Activated CD8-positive, alpha-beta memory T cell treated with anti-CD3 and anti-CD28 coated beads for 36 hours (primary cell): ENCODE results near the gene ABL2. TPM values are rescaled to one million over a fixed set of nuclear protein-coding genes. Genes with fewer than 3 reads are reported as not detected.

Experiments
- CTCF ChIA-PET: fragments of 350-600 bp; sonication (Branson Sonifier 250); formaldehyde crosslinking; loops from one replicate; lab custom pipeline; 2021; ENCODE audit warnings: antibody characterized with exemption; lab: Charles Lee
- POLR2A ChIA-PET: fragments of 350-600 bp; sonication (Branson Sonifier 250); formaldehyde crosslinking; loops from one replicate; lab custom pipeline; 2021; ENCODE audit warnings: antibody characterized with exemption; lab: Charles Lee
- total RNA-seq, 2 experiments: library from RNA; stranded (reverse); gene quantifications; one replicate each; pipeline ENCODE4 v1.2.3, GENCODE V29; 2021

Gene ABL2
- total RNA-seq, 2 experiments from 2014 or later: 7.8 to 7.9 TPM

- ChIA-PET CTCF (no interaction called here), POLR2A (no interaction called here)
These were observed 114.3 kb downstream of the ABL2 start for GRCh38 chr1:179115181-179115580.

- ChIA-PET CTCF (interaction anchor here (0.6 to 1.2 kb wide), 3 partner anchors 12 to 262 kb away, joined by 3 to 4 read pairs (median 3); no protein-coding TSS in a partner anchor), POLR2A (no interaction called here)
These were observed 120.8 kb downstream of the ABL2 start for GRCh38 chr1:179108644-179109043.

- CTCF ChIA-PET: interaction anchor here (0.6 to 1.2 kb wide), 3 partner anchors 13 to 262 kb away, joined by 3 to 4 read pairs (median 3); no protein-coding TSS in a partner anchor
- POLR2A ChIA-PET: no interaction called here
These were observed 121.5 kb downstream of the ABL2 start for GRCh38 chr1:179107706-179108629.

GRCh38 chr1:179105393-179105792, 124.1 kb downstream of the ABL2 start:
- ChIA-PET POLR2A (no interaction called here), CTCF (interaction anchor here (0.9 kb wide), 1 partner anchor 283 kb away, joined by 3 read pairs; no protein-coding TSS in a partner anchor)

GRCh38 chr1:179104611-179105250, 124.7 kb downstream of the ABL2 start:
- CTCF ChIA-PET: interaction anchor here (0.9 kb wide), 1 partner anchor 283 kb away, joined by 3 read pairs; no protein-coding TSS in a partner anchor
- POLR2A ChIA-PET: no interaction called here

GRCh38 chr1:179103999-179104398, 125.5 kb downstream of the ABL2 start:
- CTCF ChIA-PET: no interaction called here
- POLR2A ChIA-PET: no interaction called here

GRCh38 chr1:179101566-179101965, 127.9 kb downstream of the ABL2 start:
- CTCF ChIA-PET: interaction anchor here (0.7 to 1.4 kb wide), 2 partner anchors 23 to 193 kb away, joined by 4 to 8 read pairs; no protein-coding TSS in a partner anchor
- POLR2A ChIA-PET: no interaction called here

GRCh38 chr1:179099891-179100290, 129.6 kb downstream of the ABL2 start:
- CTCF ChIA-PET: no interaction called here
- POLR2A ChIA-PET: no interaction called here

- ChIA-PET POLR2A (no interaction called here), CTCF (no interaction called here)
These were observed 133.6 kb downstream of the ABL2 start for GRCh38 chr1:179095924-179096323.

GRCh38 chr1:179095377-179095776, 134.1 kb downstream of the ABL2 start:
- POLR2A ChIA-PET: no interaction called here
- CTCF ChIA-PET: no interaction called here

- CTCF ChIA-PET: interaction anchor here (0.8 kb wide), 1 partner anchor 16 kb away, joined by 3 read pairs; no protein-coding TSS in a partner anchor
- POLR2A ChIA-PET: no interaction called here
These were observed 134.7 kb downstream of the ABL2 start for GRCh38 chr1:179094818-179095217.

GRCh38 chr1:179092896-179093461, 136.5 kb downstream of the ABL2 start:
- CTCF ChIA-PET: interaction anchor here (1.7 kb wide), 1 partner anchor 10 kb away, joined by 5 read pairs; no protein-coding TSS in a partner anchor
- POLR2A ChIA-PET: no interaction called here

GRCh38 chr1:179091691-179092165, 137.7 kb downstream of the ABL2 start:
- ChIA-PET CTCF (interaction anchor here (1.7 kb wide), 1 partner anchor 9 kb away, joined by 5 read pairs; no protein-coding TSS in a partner anchor), POLR2A (no interaction called here)

- ChIA-PET POLR2A (no interaction called here), CTCF (no interaction called here)
These were observed 138.6 kb downstream of the ABL2 start for GRCh38 chr1:179090923-179091322.

- ChIA-PET POLR2A (no interaction called here), CTCF (no interaction called here)
These were observed 139.0 kb downstream of the ABL2 start for GRCh38 chr1:179090522-179090921.

- CTCF ChIA-PET: no interaction called here
- POLR2A ChIA-PET: no interaction called here
These were observed 139.5 kb downstream of the ABL2 start for GRCh38 chr1:179089827-179090482.

- CTCF ChIA-PET: interaction anchor here (1.0 kb wide), 1 partner anchor 279 kb away, joined by 3 read pairs; the partner anchor contains the start of gene AXDND1
- POLR2A ChIA-PET: no interaction called here
These were observed 141.8 kb downstream of the ABL2 start for GRCh38 chr1:179087665-179088064.

- ChIA-PET POLR2A (no interaction called here), CTCF (interaction anchor here (2.2 kb wide), 1 partner anchor 9 kb away, joined by 5 read pairs; no protein-coding TSS in a partner anchor)
These were observed 145.9 kb downstream of the ABL2 start for GRCh38 chr1:179083533-179083932.

GRCh38 chr1:179082999-179083335, 146.5 kb downstream of the ABL2 start:
- ChIA-PET POLR2A (interaction anchor here (0.7 to 1.8 kb wide), 2 partner anchors 211 to 801 kb away, joined by 3 to 12 read pairs; partner anchors contain the start of gene SOAT1), CTCF (interaction anchor here (1.1 to 2.2 kb wide), 2 partner anchors 9 to 283 kb away, joined by 3 to 5 read pairs; partner anchors contain the start of gene AXDND1)
